Gastroesophageal sphincter (tissue), 4 donors: ENCODE results near the gene SLC2A13. TPM values are rescaled to one million over a fixed set of nuclear protein-coding genes. Genes with fewer than 3 reads are reported as not detected.

ENCODE experiments used
- ATAC-seq: fragments of 150-250 bp; one replicate; pipeline ENCODE4 v1.9.1; 2016; ENCODE audit warnings: mild to moderate bottlenecking, moderate library complexity
- H3K27ac ChIP-seq, 4 donors: fragments of 200-600 bp; sonication (generic) in 3 of 4; 1 replicate in 3 of 4; 2 replicates in 1 of 4; pipeline ENCODE4 v1.5.1; 2016 to 2019
- H3K27me3 ChIP-seq: fragments of 200-600 bp; sonication (generic); one replicate; pipeline ENCODE4 v1.5.1; 2019
- H3K36me3 ChIP-seq, 2 donors: fragments of 200-600 bp; sonication (generic); one replicate each; pipeline ENCODE4 v1.5.1; 2019; ENCODE audit warnings: control low read depth in 1 of 2
- H3K4me1 ChIP-seq, 3 donors: fragments of 200-600 bp; sonication (generic); 1 replicate in 2 of 3; 2 replicates in 1 of 3; pipeline ENCODE4 v1.5.1; 2016 to 2019; ENCODE audit warnings: control low read depth in 2 of 3
- H3K4me3 ChIP-seq, 2 donors: fragments of 200-600 bp; sonication (generic); one replicate each; pipeline ENCODE4 v1.5.1; 2019; ENCODE audit warnings: mild to moderate bottlenecking in 1 of 2, moderate library complexity in 1 of 2
- H3K9me3 ChIP-seq, 3 donors: fragments of 200-600 bp; sonication (generic); one replicate each; pipeline ENCODE4 v1.5.1; 2017 to 2019; ENCODE audit warnings: control low read depth in 2 of 3
- EP300 ChIP-seq: sonication (generic); formaldehyde crosslinking; IDR thresholded peaks from one replicate; pipeline ENCODE4 v1.6.1; 2017; ENCODE audit warnings: antibody characterized with exemption, mild to moderate bottlenecking
- POLR2A ChIP-seq, 2 donors: fragments of 450-650 bp; IDR thresholded peaks; one replicate each; pipeline ENCODE4 v1.6.1; 2017; ENCODE audit warnings: antibody characterized with exemption in 2 of 2, mild to moderate bottlenecking in 2 of 2, moderate library complexity in 1 of 2
- POLR2AphosphoS5 ChIP-seq: sonication (generic); formaldehyde crosslinking; IDR thresholded peaks from one replicate; pipeline ENCODE4 v1.6.1; 2017; ENCODE audit warnings: antibody characterized with exemption
- WGBS, 2 donors: methylation state at CpG; one replicate each; pipeline ENCODE4 v1.1.5; 2018; ENCODE audit warnings: low coverage in 1 of 2; 5-methylcytosine and 5-hydroxymethylcytosine counted together
- total RNA-seq, 4 donors: library from RNA; depleted of rRNA; stranded (reverse); fragments of >200 nt; gene quantifications; one replicate each; pipeline ENCODE4 v1.1.0, GENCODE V29; 2016
- TF ChIP-seq, protein P1 (sequence below), 4 experiments: fragments of 200-600 bp in 2 of 4; fragments of 450-650 bp in 2 of 4; sonication (generic) in 1 of 4; IDR thresholded peaks; one replicate each; pipeline ENCODE4 v1.5.1; 2017 to 2019; ENCODE audit warnings: antibody characterized with exemption in 4 of 4, mild to moderate bottlenecking in 2 of 4, moderate library complexity in 2 of 4

SLC2A13 gene
- total RNA-seq, 4 donors from 2014 or later = 20.4 to 38.3 (median 22.3) TPM

DNA sequence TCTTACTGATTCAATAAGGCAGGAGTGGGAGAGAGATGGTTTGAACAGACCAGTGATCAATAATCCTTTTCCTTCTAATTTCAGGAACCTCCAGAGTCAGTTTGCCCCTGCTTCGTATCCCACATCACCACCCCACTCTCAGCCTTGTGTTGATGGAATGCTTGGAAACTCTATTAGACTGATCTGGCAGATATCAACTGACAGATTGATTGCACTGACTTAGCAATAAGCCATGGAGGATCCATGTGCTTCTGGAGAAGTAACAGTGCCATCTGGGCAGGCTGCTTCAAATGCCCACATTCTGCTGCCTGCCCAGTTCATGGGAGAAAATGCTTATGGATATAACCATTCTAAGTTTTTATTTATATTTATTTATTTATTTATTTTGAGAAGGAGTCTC is 218.0 kb downstream of the SLC2A13 start:
- no peak for TF ChIP-seq POLR2AphosphoS5
- no peak for TF ChIP-seq EP300
- no peak for TF ChIP-seq POLR2A (IDR thresholded peaks at IDR 0.05)
- TF ChIP-seq, protein P1, sequence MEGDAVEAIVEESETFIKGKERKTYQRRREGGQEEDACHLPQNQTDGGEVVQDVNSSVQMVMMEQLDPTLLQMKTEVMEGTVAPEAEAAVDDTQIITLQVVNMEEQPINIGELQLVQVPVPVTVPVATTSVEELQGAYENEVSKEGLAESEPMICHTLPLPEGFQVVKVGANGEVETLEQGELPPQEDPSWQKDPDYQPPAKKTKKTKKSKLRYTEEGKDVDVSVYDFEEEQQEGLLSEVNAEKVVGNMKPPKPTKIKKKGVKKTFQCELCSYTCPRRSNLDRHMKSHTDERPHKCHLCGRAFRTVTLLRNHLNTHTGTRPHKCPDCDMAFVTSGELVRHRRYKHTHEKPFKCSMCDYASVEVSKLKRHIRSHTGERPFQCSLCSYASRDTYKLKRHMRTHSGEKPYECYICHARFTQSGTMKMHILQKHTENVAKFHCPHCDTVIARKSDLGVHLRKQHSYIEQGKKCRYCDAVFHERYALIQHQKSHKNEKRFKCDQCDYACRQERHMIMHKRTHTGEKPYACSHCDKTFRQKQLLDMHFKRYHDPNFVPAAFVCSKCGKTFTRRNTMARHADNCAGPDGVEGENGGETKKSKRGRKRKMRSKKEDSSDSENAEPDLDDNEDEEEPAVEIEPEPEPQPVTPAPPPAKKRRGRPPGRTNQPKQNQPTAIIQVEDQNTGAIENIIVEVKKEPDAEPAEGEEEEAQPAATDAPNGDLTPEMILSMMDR (IDR thresholded peaks at IDR 0.05) = no peak
- ATAC-seq = no peak
- Histone ChIP-seq H3K4me3 (no peak overlapping the region), H3K9me3 (no peaks in the 10 kb centered on the region), H3K27ac (no peak overlapping the region), H3K27me3 (no peaks in the 10 kb centered on the region), H3K4me1 (peaks cover 0 to 17% (median 7%) of the 10 kb centered on the region in 3 donors), H3K36me3 (no peaks in the 10 kb centered on the region)
- 89 to 100% methylated on average over 1 of the region's 1 CpG for WGBS, 2 donors

DNA sequence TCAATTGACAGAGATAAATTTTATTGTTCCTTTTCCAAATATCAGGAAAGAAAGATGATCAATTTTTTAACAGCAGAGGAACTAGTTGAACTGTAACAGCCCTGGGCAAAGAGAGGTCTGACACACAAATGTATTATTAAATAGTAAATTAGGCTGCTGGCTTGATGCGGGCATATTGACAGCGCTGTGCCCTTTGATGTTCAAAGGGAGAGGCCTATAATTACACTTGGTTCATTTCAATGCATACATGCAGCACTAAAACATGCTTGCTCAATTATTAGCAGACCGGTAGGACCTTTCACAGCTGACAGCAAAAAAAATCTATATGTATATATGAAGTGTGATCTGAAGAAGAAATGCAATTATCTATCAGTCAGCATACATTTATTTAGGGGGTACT is 219.8 kb downstream of the SLC2A13 start:
- Histone ChIP-seq H3K27me3 (no peaks in the 10 kb centered on the region), H3K27ac (no peak overlapping the region), H3K4me1 (peaks cover 0 to 13% (median 7%) of the 10 kb centered on the region in 3 donors), H3K4me3 (no peak overlapping the region), H3K36me3 (no peaks in the 10 kb centered on the region), H3K9me3 (no peaks in the 10 kb centered on the region)
- 88 to 98% methylated on average over 3 of the region's 3 CpGs for WGBS, 2 donors
- no peak for ATAC-seq
- TF ChIP-seq, protein P1 (IDR thresholded peaks at IDR 0.05) = no peak
- TF ChIP-seq EP300 = no peak
- TF ChIP-seq POLR2A (IDR thresholded peaks at IDR 0.05) = no peak
- no peak for TF ChIP-seq POLR2AphosphoS5

DNA sequence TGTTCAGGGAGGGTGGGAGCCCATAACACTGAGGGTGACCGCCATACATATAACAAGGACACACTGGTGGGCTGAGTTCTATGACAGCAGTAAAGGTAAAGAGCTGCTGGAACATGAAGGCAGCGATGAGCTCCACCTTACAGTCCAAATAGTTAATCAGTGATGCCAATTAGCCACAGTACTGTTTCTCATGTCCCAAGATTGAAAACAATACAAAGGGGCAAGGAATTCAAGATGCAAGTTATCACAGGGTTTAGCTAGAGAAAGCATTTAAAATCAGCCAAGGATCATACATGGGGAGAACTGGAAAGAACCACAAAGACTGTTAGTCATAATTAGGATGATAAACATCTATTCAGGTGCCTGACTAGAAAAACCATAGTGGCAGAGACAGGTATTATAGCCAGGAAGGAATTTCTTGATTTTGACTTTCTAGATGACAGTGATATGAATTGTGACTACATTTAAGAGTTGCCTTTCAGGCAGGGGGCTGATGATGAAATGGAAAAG is 221.2 kb downstream of the SLC2A13 start:
- TF ChIP-seq EP300 (no peak), POLR2AphosphoS5 (no peak), POLR2A (IDR thresholded peaks at IDR 0.05) (no peak)
- TF ChIP-seq, protein P1 (IDR thresholded peaks at IDR 0.05) = no peak
- no peaks in the 10 kb centered on the region for H3K36me3 ChIP-seq
- no peaks in the 10 kb centered on the region for H3K27me3 ChIP-seq
- 95 to 100% methylated on average over 2 of the region's 2 CpGs for WGBS, 2 donors
- H3K4me1 ChIP-seq = peaks cover 0 to 13% (median 7%) of the 10 kb centered on the region in 3 donors
- H3K27ac ChIP-seq = no peak overlapping the region
- no peaks in the 10 kb centered on the region for H3K9me3 ChIP-seq
- H3K4me3 ChIP-seq = no peak overlapping the region
- ATAC-seq = no peak

DNA sequence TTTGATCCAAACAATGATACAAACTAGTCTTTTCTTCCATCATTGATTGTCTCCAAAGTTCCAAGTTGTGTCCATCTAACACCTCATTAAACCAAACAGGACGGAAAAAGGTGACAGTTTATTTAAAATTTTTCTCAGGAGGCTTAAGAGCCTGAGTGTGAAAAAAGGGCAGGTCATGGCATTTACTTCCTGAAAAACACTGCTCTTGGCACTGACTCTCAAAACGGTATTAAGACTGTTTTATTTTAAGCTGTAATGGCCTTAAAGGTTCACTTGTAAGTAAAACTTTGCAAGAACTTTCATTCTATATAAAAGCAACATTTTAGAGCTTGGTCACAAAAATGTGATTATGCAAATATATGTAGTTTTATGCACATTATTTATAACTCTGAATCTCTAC is 222.5 kb downstream of the SLC2A13 start:
- peaks cover 0 to 13% (median 7%) of the 10 kb centered on the region in 3 donors for H3K4me1 ChIP-seq
- no peak overlapping the region for H3K4me3 ChIP-seq
- no peak overlapping the region for H3K27ac ChIP-seq
- ATAC-seq = no peak
- WGBS, 2 donors = 6 to 17% methylated on average over 2 of the region's 2 CpGs
- H3K9me3 ChIP-seq = no peaks in the 10 kb centered on the region
- TF ChIP-seq, protein P1 (IDR thresholded peaks at IDR 0.05) = no peak
- TF ChIP-seq POLR2A (IDR thresholded peaks at IDR 0.05) = no peak
- no peak for TF ChIP-seq POLR2AphosphoS5
- no peak for TF ChIP-seq EP300
- H3K36me3 ChIP-seq = no peaks in the 10 kb centered on the region
- no peaks in the 10 kb centered on the region for H3K27me3 ChIP-seq

DNA sequence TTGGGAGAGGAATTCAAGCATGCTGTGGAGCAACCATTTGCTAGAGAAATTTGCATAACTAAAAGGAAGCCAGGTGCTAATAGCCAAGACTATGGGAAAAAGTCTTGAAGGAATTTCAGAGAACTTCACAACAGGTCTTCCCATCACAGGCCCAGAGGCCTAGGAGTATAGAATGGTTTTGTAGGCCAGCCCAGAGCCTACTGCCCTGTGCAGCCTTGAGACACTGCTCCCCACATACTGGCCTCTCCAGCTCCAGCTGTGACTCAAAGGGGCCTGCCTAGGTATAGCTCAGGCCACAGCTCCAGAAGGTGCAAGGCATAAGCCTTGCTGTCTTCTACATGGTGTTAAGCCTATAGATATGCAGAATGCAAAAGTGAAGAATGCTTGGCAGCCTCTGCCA is 227.1 kb downstream of the SLC2A13 start:
- TF ChIP-seq, protein P1 (IDR thresholded peaks at IDR 0.05) = no peak
- TF ChIP-seq POLR2AphosphoS5 (no peak), POLR2A (IDR thresholded peaks at IDR 0.05) (no peak)
- no peak for ATAC-seq
- H3K4me3 ChIP-seq = no peak overlapping the region
- H3K4me1 ChIP-seq = peaks cover 0 to 8% (median 5%) of the 10 kb centered on the region in 3 donors
- H3K27me3 ChIP-seq = no peaks in the 10 kb centered on the region
- H3K9me3 ChIP-seq = no peaks in the 10 kb centered on the region
- H3K27ac ChIP-seq = no peak overlapping the region
- H3K36me3 ChIP-seq = no peaks in the 10 kb centered on the region
